ENCODE measurements around the gene MYRF. TPM values are rescaled to one million over a fixed set of nuclear protein-coding genes. Genes with fewer than 3 reads are reported as not detected.

Gene MYRF
- total and polyA plus RNA-seq, 4 donors: 11.9 to 41.2 (median 25.2) TPM

- Histone ChIP-seq H3K9me3 (ENCODE audit: control insufficient read depth in 4 of 4, insufficient read depth in 3 of 4, low read length in 3 of 4) (no peaks in the 10 kb centered on the region), H3K36me3 (ENCODE audit: control insufficient read depth in 4 of 4, insufficient read depth in 4 of 4, low read length in 4 of 4) (peaks cover 0 to 6% (median 6%) of the 10 kb centered on the region in 4 donors), H3K4me1 (ENCODE audit: control insufficient read depth in 5 of 5, insufficient read depth in 5 of 5, low read length in 5 of 5) (peaks cover 0 to 2% (median 0%) of the 10 kb centered on the region in 5 donors), H3K27ac (ENCODE audit: low read depth in 1 of 2, low read length in 1 of 2) (no peak overlapping the region), H3K4me3 (no peak overlapping the region), H3K27me3 (ENCODE audit: control insufficient read depth in 3 of 3, insufficient read depth in 3 of 3, low read length in 2 of 3) (no peaks in the 10 kb centered on the region), H3K9ac (ENCODE audit: insufficient read depth in 1 of 2, low read length in 2 of 2) (no peak overlapping the region)
- whole genome bisulfite sequencing, 2 donors: 86 to 89% methylated on average over 11 of the region's 11 CpGs
- TF ChIP-seq CTCF (IDR thresholded peaks at IDR 0.05; ENCODE audit: control extremely low read depth, extremely low read depth): no peak
- DNase-seq (no peak), ATAC-seq (ENCODE audit: insufficient read depth, low FRiP score) (no peak)
Observed at GRCh38 chr11:61778357-61778886, 26.0 kb downstream of the MYRF start.

DNA sequence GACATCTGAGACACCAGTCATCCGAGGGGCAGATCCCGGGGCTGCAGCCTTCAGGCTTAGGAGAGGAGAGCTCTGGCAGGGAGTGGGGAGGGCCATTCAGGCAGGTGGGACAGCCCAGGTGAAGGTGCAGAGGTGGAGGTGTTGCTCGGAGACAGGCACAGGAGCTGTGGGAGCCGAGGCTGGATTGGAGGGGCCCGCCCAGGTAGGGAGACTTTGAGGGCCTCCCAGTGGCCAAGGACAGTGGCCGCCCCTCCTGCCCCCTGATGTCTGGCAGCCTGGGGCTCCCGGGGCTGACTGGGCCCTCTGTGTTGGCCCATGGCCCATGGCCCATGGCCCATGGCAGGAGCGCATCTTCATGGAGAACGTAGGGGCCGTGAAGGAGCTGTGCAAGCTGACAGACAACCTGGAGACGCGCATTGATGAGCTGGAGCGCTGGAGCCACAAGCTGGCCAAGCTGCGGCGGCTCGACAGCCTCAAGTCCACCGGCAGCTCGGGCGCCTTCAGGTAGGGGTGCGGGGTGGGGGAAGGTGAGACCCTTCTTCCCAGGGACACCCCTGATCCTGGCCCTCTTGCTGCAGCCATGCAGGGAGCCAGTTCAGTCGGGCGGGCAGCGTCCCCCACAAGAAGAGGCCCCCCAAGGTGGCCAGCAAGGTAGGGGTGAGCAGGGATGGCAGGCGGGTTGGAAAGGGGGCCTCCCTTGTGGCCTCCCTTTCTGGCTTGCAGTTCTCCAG lies 26.6 kb downstream of the MYRF start:
- Histone ChIP-seq H3K4me1 (ENCODE audit: control insufficient read depth in 5 of 5, insufficient read depth in 5 of 5, low read length in 5 of 5) (peaks cover 0 to 2% (median 0%) of the 10 kb centered on the region in 5 donors), H3K27me3 (ENCODE audit: control insufficient read depth in 3 of 3, insufficient read depth in 3 of 3, low read length in 2 of 3) (no peaks in the 10 kb centered on the region), H3K9ac (ENCODE audit: insufficient read depth in 1 of 2, low read length in 2 of 2) (no peak overlapping the region), H3K9me3 (ENCODE audit: control insufficient read depth in 4 of 4, insufficient read depth in 3 of 4, low read length in 3 of 4) (no peaks in the 10 kb centered on the region), H3K36me3 (ENCODE audit: control insufficient read depth in 4 of 4, insufficient read depth in 4 of 4, low read length in 4 of 4) (peaks cover 0 to 9% (median 7%) of the 10 kb centered on the region in 4 donors), H3K27ac (ENCODE audit: low read depth in 1 of 2, low read length in 1 of 2) (no peak overlapping the region), H3K4me3 (no peak overlapping the region)
- WGBS, 2 donors: 90 to 93% methylated on average over 24 of the region's 24 CpGs
- DNase-seq (no peak), ATAC-seq (ENCODE audit: insufficient read depth, low FRiP score) (no peak)
- TF ChIP-seq CTCF (IDR thresholded peaks at IDR 0.05; ENCODE audit: control extremely low read depth, extremely low read depth): no peak

DNA sequence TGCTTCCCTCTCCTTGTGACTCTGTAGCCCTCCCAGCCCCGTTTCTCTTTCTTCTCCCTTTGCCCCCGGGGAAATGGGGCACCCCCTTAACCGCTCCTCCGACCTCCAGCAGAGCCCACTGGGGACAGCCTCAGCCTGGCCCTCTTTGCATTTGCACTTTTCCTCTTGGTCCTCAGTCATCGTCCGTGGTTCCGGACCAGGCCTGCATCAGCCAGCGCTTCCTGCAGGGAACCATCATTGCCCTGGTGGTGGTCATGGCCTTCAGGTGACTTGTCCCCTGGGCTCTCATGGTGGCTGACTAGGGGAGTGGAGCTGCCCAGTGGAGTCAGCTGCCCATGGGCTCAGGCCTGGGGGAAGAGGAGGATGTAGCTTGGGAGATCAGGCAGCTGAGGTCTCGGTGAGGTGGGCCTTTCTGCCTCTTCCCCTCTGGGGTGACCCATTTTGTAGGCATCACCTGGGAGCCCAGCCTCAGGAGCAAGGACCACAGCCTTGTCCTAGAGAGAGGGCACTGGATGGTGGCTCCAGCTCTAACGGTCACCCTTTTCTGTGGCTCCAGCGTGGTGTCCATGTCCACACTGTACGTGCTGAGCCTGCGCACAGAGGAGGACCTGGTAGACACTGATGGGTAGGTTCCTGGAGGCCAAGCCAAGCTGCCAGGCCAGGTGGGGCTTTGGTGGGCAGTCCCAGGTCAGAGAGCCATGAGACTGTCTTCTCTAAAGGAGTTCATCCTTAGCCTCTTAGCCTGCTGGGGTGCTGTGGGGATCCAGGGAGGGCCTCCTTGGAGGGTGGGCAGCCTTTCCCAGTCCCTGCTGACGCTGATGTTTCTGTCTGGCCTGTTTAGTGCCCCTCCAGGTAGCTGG lies 27.5 kb downstream of the MYRF start:
- H3K4me3 ChIP-seq: no peak overlapping the region
- no peak overlapping the region for H3K27ac ChIP-seq (ENCODE audit: low read depth in 1 of 2, low read length in 1 of 2)
- H3K9ac ChIP-seq (ENCODE audit: insufficient read depth in 1 of 2, low read length in 2 of 2): no peak overlapping the region
- no peaks in the 10 kb centered on the region for H3K27me3 ChIP-seq (ENCODE audit: control insufficient read depth in 3 of 3, insufficient read depth in 3 of 3, low read length in 2 of 3)
- WGBS, 2 donors: 87 to 93% methylated on average over 14 of the region's 14 CpGs
- H3K4me1 ChIP-seq (ENCODE audit: control insufficient read depth in 5 of 5, insufficient read depth in 5 of 5, low read length in 5 of 5): peaks cover 0 to 2% (median 0%) of the 10 kb centered on the region in 5 donors
- no peak for TF ChIP-seq CTCF (IDR thresholded peaks at IDR 0.05; ENCODE audit: control extremely low read depth, extremely low read depth)
- no peaks in the 10 kb centered on the region for H3K9me3 ChIP-seq (ENCODE audit: control insufficient read depth in 4 of 4, insufficient read depth in 3 of 4, low read length in 3 of 4)
- peaks cover 0 to 14% (median 10%) of the 10 kb centered on the region in 4 donors for H3K36me3 ChIP-seq (ENCODE audit: control insufficient read depth in 4 of 4, insufficient read depth in 4 of 4, low read length in 4 of 4)
- DNase-seq (no peak), ATAC-seq (ENCODE audit: insufficient read depth, low FRiP score) (no peak)
